Urinary bladder (tissue), 4 donors: Measurements from ENCODE around the gene ZSCAN31. TPM values are rescaled to one million over a fixed set of nuclear protein-coding genes. Genes with fewer than 3 reads are reported as not detected.

Source experiments
- DNase-seq: peaks from one replicate; pipeline ENCODE4 v3.0.0-alpha.2; 2015; ENCODE audit errors: extremely low spot score
- H3K27ac ChIP-seq: one replicate; pipeline ENCODE4 v1.5.1; 2013; ENCODE audit warnings: low read depth, mild to moderate bottlenecking, moderate library complexity
- H3K36me3 ChIP-seq: one replicate; pipeline ENCODE4 v1.6.1; 2013; ENCODE audit warnings: mild to moderate bottlenecking, moderate library complexity; ENCODE audit not compliant: insufficient read depth
- H3K4me1 ChIP-seq: one replicate; pipeline ENCODE4 v1.6.1; 2013; ENCODE audit warnings: mild to moderate bottlenecking, moderate library complexity; ENCODE audit not compliant: insufficient read depth
- H3K4me3 ChIP-seq: one replicate; pipeline ENCODE4 v1.5.1; 2013; ENCODE audit warnings: low read depth, low read length
- WGBS: extraction: QIAGEN DNeasy Blood & Tissue Kit; methylation state at CpG from one replicate; pipeline ENCODE4 v1.1.7; 2013; 5-methylcytosine and 5-hydroxymethylcytosine counted together
- polyA plus RNA-seq: library from polyadenylated mRNA; stranded (reverse); fragments of 200-250 nt; gene quantifications from one replicate; pipeline ENCODE4 v1.2.3, GENCODE V29; 2013
- total RNA-seq: library from RNA; depleted of rRNA; stranded (reverse); fragments of >200 nt; gene quantifications from one replicate; pipeline ENCODE4 v1.2.3, GENCODE V29; 2014
- donor health status: healthy with polysubstance abuse.
- donor health status: healthy.

The ZSCAN31 gene
- total and polyA plus RNA-seq, 2 donors: 10.1 to 21.5 TPM

GRCh38 chr6:28347119-28347518, 11.2 kb upstream of the ZSCAN31 start:
- Histone ChIP-seq H3K4me1 (no peaks in the 10 kb centered on the region), H3K36me3 (no peaks in the 10 kb centered on the region), H3K4me3 (no peak overlapping the region), H3K27ac (no peak overlapping the region)
- WGBS: 20% methylated on average over 2 of the region's 2 CpGs
- DNase-seq: no peak

GRCh38 chr6:28345201-28345600, 9.3 kb upstream of the ZSCAN31 start:
- no peaks in the 10 kb centered on the region for H3K4me1 ChIP-seq
- H3K27ac ChIP-seq: no peak overlapping the region
- DNase-seq: no peak
- no peaks in the 10 kb centered on the region for H3K36me3 ChIP-seq
- WGBS: 95% methylated on average over 1 of the region's 1 CpG
- no peak overlapping the region for H3K4me3 ChIP-seq

DNA sequence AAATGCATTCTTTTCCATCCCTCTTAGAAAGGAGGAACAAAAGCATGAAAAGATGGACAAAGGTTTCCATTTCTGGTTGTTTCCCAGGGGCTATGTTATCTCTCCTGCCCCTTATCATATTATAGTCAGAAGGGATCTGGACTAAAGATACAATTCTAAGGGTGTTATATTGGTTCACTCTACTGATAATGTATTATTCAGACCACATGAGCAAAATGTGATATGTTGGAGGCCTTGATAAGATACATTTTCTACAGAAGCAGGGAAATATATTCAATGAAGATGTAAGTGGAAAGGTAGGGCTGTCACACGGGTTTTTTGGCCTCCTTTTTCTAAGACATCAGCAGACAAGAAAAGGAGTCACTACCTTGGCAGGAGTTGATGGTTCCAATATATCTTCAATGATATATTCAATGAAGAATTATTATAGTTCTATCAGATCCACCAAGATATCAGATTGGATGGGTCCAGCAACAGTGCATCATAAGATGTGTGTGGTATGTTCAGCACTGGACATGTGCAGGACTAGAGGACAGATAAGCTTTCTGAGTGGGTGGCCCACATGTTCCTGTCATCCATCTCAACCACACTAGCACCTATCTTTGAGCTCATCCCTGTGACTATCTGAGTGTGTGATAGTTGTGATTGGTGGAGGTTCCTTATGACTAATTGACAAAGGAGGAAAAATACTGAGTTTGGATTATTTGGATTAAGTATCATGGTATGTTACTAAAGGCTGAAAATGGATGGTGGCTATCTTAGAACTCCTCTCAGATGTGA, 8.1 kb upstream of the ZSCAN31 start:
- 52% methylated on average over 1 of the region's 1 CpG for WGBS
- DNase-seq: no peak
- H3K4me1 ChIP-seq: no peaks in the 10 kb centered on the region
- H3K27ac ChIP-seq: no peak overlapping the region
- no peaks in the 10 kb centered on the region for H3K36me3 ChIP-seq
- no peak overlapping the region for H3K4me3 ChIP-seq

DNA sequence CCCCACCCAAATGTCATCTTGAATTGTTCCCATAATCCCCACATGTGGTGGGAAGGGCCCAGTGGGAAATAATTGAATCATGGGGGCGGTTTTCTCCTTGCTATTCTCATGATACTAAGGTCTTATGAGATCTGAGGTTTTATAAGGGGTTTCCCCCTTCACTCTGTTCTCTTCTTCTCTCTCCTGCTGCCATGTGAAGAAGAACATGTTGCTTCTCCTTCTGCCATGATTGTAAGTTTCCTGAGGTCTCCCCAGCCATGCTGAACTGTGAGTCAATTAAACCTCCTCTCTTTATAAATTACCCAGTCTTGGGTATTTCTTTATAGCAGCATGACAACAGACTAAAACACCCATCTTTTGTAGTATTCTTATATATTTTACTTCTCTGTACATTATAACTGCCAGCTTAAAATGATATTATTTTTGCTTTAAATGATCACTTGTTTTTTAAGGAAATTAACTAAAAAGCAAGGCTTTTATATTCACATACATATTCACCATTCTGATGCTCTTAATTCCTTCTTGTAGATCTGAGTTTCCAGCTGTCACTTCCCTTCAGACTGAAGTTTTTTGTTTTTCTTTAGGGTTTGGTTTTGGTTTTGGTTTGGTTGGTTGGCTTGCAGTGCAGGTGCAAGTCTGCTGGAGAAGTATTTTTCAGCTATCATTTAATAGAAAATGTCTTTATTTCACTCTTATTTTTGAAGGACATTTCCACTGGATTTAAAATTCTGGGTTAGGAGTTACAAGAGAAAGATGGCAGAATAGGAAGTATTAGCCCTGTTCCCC, 4.6 kb upstream of the ZSCAN31 start:
- no peak for DNase-seq
- WGBS: 87% methylated on average over 1 of the region's 1 CpG
- Histone ChIP-seq H3K4me1 (no peaks in the 10 kb centered on the region), H3K27ac (no peak overlapping the region), H3K4me3 (no peak overlapping the region), H3K36me3 (no peaks in the 10 kb centered on the region)

GRCh38 chr6:28337121-28337520, 1.2 kb upstream of the ZSCAN31 start:
- H3K4me3 ChIP-seq: no peak overlapping the region
- DNase-seq: no peak
- no peaks in the 10 kb centered on the region for H3K4me1 ChIP-seq
- H3K27ac ChIP-seq: no peak overlapping the region
- H3K36me3 ChIP-seq: no peaks in the 10 kb centered on the region

DNA sequence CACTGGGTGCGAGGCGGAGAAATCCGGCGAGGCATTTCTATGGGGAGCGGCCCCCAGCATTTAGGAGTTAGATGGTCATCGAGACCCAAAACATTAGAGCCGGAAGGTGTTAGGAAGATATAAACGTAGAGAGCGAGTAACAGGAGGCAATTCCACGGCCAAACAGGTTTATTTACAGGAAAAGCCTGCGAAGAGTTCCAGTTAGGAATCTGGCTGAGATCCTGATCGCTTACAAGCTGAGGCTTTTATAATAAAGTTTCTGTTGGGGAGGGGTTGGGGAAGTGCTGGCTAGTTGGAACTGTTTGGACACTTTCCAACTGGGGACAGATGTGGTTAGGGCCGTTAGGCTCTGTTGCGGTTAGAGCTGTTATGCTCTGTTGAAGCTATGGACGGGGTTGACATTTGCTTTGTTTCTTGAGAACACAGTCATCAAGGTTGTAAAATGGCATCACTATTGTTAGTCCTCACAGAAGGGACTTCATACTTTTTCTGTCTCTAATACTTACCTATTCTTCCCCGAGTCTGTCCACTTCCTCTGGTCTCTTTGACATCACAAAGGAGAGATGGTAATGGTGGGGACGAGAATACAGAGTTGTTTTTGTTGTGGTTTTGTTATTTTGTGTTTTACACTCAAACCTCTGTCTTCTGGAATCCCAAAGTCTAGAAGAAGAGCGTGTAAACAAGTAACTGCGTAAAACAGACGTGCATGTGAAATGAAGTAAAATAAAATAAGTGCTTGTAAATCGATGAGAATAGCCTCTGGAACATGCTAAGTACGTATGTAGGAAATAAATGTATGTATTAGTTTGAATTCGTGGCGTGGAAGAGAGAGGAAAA, 554 bp upstream of the ZSCAN31 start:
- peak; percentile 74 for DNase-seq
- Histone ChIP-seq H3K27ac (peak overlapping the region; percentile 91), H3K4me1 (no peaks in the 10 kb centered on the region), H3K36me3 (no peaks in the 10 kb centered on the region), H3K4me3 (peak overlapping the region; percentile 64)
- WGBS: 5% methylated on average over 24 of the region's 24 CpGs

DNA sequence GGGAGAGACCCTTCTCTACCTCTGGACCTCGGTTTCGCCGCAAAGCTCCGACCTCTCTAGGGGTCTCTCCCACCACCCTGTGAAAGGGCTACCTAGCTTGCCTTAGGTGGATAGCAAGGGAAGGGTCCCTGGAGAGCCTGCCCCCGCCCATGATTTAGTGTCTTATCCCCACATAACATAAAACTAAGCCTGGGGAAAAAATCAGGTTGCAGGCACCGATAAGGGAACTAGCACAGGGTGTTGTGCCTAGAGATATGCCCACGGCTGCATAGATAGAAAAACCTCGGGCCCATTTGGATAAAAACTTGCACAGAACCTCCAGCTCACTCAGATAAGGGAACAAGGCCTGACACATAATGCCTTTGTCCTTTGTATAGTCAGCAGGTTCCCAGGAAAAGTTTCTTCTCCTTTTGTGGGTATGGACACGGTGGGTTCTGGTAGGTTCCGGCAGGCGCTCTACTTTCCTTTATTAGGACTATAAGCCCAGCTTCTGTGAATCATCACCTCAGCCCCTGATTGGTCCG, 846 bp downstream of the ZSCAN31 start:
- H3K27ac ChIP-seq: peak overlapping the region; percentile 48
- no peak for DNase-seq
- H3K36me3 ChIP-seq: no peaks in the 10 kb centered on the region
- H3K4me1 ChIP-seq: no peaks in the 10 kb centered on the region
- 31% methylated on average over 12 of the region's 12 CpGs for WGBS
- H3K4me3 ChIP-seq: peak overlapping the region; percentile 64

GRCh38 chr6:28334286-28335039, 1.5 kb downstream of the ZSCAN31 start:
- Histone ChIP-seq H3K27ac (no peak overlapping the region), H3K36me3 (no peaks in the 10 kb centered on the region), H3K4me1 (no peaks in the 10 kb centered on the region), H3K4me3 (no peak overlapping the region)
- no peak for DNase-seq
- 77% methylated on average over 7 of the region's 7 CpGs for WGBS

GRCh38 chr6:28333599-28334018, 2.3 kb downstream of the ZSCAN31 start:
- WGBS: 75% methylated on average over 1 of the region's 1 CpG
- Histone ChIP-seq H3K36me3 (no peaks in the 10 kb centered on the region), H3K27ac (no peak overlapping the region), H3K4me1 (no peaks in the 10 kb centered on the region), H3K4me3 (no peak overlapping the region)
- DNase-seq: no peak

DNA sequence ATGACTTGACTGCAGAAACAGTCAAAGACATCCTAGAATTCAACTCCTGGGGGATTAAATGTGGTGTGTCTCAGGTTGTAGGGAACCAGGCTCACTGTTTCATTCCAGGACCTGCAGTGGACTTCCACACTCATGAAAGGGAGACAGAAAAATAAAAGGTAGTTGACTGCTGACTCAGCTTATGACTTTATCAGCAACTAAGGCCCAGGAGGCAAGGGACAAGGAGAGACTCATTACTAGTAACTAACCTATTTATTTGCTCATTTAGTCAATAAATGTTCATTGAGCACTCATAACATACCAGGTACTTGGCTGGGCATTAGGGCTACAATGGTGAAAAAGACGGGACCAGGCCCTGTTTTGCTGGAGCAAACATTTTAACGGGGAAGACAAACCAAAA, 2.9 kb downstream of the ZSCAN31 start:
- Histone ChIP-seq H3K4me1 (no peaks in the 10 kb centered on the region), H3K4me3 (no peak overlapping the region), H3K36me3 (no peaks in the 10 kb centered on the region), H3K27ac (no peak overlapping the region)
- WGBS: 96% methylated on average over 2 of the region's 2 CpGs
- no peak for DNase-seq

DNA sequence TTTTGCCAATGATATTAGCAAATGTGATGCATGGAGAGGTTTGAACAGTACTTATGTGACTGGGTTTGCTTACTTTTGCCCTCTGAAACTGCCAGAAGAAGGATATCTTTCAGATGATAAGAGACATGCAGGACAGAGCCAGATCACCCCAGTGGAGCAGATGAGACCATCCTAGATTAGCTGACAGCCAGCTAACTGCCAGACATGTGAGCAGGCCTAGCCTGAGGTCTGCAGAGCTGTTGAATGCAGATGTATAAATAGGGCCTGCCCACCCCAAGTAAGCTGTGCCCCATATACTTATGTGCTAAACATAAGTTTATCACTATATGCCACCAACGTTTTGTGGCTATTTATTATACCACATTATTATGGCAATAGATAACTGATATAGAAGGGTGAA, 5.9 kb downstream of the ZSCAN31 start:
- H3K4me3 ChIP-seq: no peak overlapping the region
- 66% methylated on average over 1 of the region's 1 CpG for whole genome bisulfite sequencing
- no peak for DNase-seq
- peaks cover 8% of the 10 kb centered on the region for H3K36me3 ChIP-seq
- no peaks in the 10 kb centered on the region for H3K4me1 ChIP-seq
- H3K27ac ChIP-seq: no peak overlapping the region

- peaks cover 8% of the 10 kb centered on the region for H3K36me3 ChIP-seq
- H3K4me3 ChIP-seq: no peak overlapping the region
- 97% methylated on average over 7 of the region's 7 CpGs for WGBS
- H3K4me1 ChIP-seq: no peaks in the 10 kb centered on the region
- DNase-seq: no peak
- H3K27ac ChIP-seq: no peak overlapping the region
Measured at GRCh38 chr6:28326371-28326948, 9.5 kb downstream of the ZSCAN31 start.
